IMR-90 (cell line): ENCODE results near the gene CASP3. TPM values are rescaled to one million over a fixed set of nuclear protein-coding genes. Genes with fewer than 3 reads are reported as not detected.

Experiments used
- ATAC-seq: fragments of 200-7000 bp; cut with Tn5 transposase; 2 replicates; pipeline ENCODE4 v1.9.1; 2020; ENCODE audit warnings: low read depth, mild to moderate bottlenecking, moderate library complexity
- BruUV-seq: library from RNA; stranded (reverse); fragments of 400-500 nt; replicated peaks from 2 replicates; lab custom pipeline; 2021; lab: Mats Ljungman, UMichigan
- CTCF ChIA-PET: fragments of 300-600 bp; formaldehyde crosslinking; extraction: SDS; loops from one replicate; lab custom pipeline; 2021; ENCODE audit warnings: antibody characterized with exemption; lab: Yijun Ruan, JAX
- POLR2A ChIA-PET: fragments of 300-600 bp; sonication (Branson Sonifier 250); formaldehyde crosslinking; loops from one replicate; lab custom pipeline; 2022; ENCODE audit warnings: antibody characterized with exemption; ENCODE audit not compliant: unreplicated experiment; lab: Charles Lee
- DNase-seq: peaks from one replicate; pipeline ENCODE4 v3.0.0; 2013
- H2AFZ ChIP-seq: replicated peaks from 2 replicates; pipeline ENCODE3; 2013; ENCODE audit warnings: low read length, mild to moderate bottlenecking; ENCODE audit not compliant: poor library complexity
- H2AK5ac ChIP-seq: 2 replicates; pipeline ENCODE4 v1.6.1; 2013; ENCODE audit warnings: low read depth, low read length, inconsistent platforms
- H2AK9ac ChIP-seq: replicated peaks from 2 replicates; pipeline ENCODE3; 2013; ENCODE audit warnings: mild to moderate bottlenecking, low read depth, low read length, moderate library complexity; ENCODE audit not compliant: poor library complexity
- H2BK120ac ChIP-seq: 2 replicates; pipeline ENCODE4 v1.6.1; 2013; ENCODE audit warnings: low read depth, low read length, inconsistent platforms
- H2BK15ac ChIP-seq: 3 replicates; pipeline ENCODE4 v1.6.1; 2013; ENCODE audit warnings: low read depth, low read length, inconsistent platforms
- H2BK20ac ChIP-seq: 2 replicates; pipeline ENCODE4 v1.6.1; 2013; ENCODE audit warnings: low read depth, mild to moderate bottlenecking, inconsistent platforms, low read length, moderate library complexity
- H2BK5ac ChIP-seq: 2 replicates; pipeline ENCODE4 v1.6.1; 2013; ENCODE audit warnings: mild to moderate bottlenecking, low read depth, low read length, inconsistent platforms; ENCODE audit not compliant: poor library complexity, severe bottlenecking
- H3K14ac ChIP-seq: replicated peaks from 2 replicates; pipeline ENCODE4 v1.6.1; 2013; ENCODE audit warnings: low read depth, low read length, inconsistent platforms
- H3K18ac ChIP-seq: 2 replicates; pipeline ENCODE4 v1.6.1; 2013; ENCODE audit warnings: low read depth, low read length, control low read depth
- H3K23ac ChIP-seq: 2 replicates; pipeline ENCODE4 v1.6.1; 2013; ENCODE audit warnings: low read depth, low read length, inconsistent platforms
- H3K27ac ChIP-seq: 2 replicates; pipeline ENCODE4 v1.5.1; 2013; ENCODE audit warnings: mild to moderate bottlenecking, control low read depth, low read length; ENCODE audit not compliant: insufficient read depth
- H3K27me3 ChIP-seq: 2 replicates; pipeline ENCODE4 v1.6.1; 2013; ENCODE audit warnings: low read length; ENCODE audit not compliant: control insufficient read depth, insufficient read depth
- H3K36me3 ChIP-seq: 2 replicates; pipeline ENCODE4 v1.6.1; 2013; ENCODE audit warnings: low read length, mixed read lengths; ENCODE audit not compliant: control insufficient read depth, insufficient read depth
- H3K4ac ChIP-seq: 2 replicates; pipeline ENCODE4 v1.6.1; 2013; ENCODE audit warnings: low read depth, low read length, inconsistent platforms
- H3K4me1 ChIP-seq: 2 replicates; pipeline ENCODE4 v1.6.1; 2013; ENCODE audit warnings: low read length, mixed read lengths; ENCODE audit not compliant: control insufficient read depth, insufficient read depth
- H3K4me2 ChIP-seq: 2 replicates; pipeline ENCODE4 v1.6.1; 2013; ENCODE audit warnings: low read depth, mild to moderate bottlenecking, control low read depth, low read length, moderate library complexity
- H3K4me3 ChIP-seq: 2 replicates; pipeline ENCODE4 v1.5.1; 2013; ENCODE audit warnings: low read depth, mild to moderate bottlenecking, control low read depth, low read length, moderate library complexity; ENCODE audit not compliant: insufficient read depth
- H3K56ac ChIP-seq: 2 replicates; pipeline ENCODE4 v1.6.1; 2013; ENCODE audit warnings: low read length, inconsistent platforms; ENCODE audit not compliant: insufficient read depth; ENCODE audit errors: extremely low read depth
- H3K79me1 ChIP-seq, 2 experiments: 2 replicates each; pipeline ENCODE4 v1.6.1; 2013; ENCODE audit warnings: low read length in 2 of 2, inconsistent platforms in 1 of 2, low read depth in 1 of 2
- H3K9ac ChIP-seq: 2 replicates; pipeline ENCODE4 v1.6.1; 2013; ENCODE audit warnings: low read depth, low read length, control low read depth
- H3K9me1 ChIP-seq: 2 replicates; pipeline ENCODE4 v1.6.1; 2013; ENCODE audit warnings: low read length, inconsistent platforms; ENCODE audit not compliant: insufficient read depth
- H3K9me3 ChIP-seq: 2 replicates; pipeline ENCODE4 v1.6.1; 2013; ENCODE audit warnings: low read length; ENCODE audit not compliant: control insufficient read depth, insufficient read depth
- H4K20me1 ChIP-seq: 2 replicates; pipeline ENCODE4 v1.6.1; 2013; ENCODE audit warnings: low read length, inconsistent platforms; ENCODE audit not compliant: insufficient read depth
- H4K5ac ChIP-seq: 2 replicates; pipeline ENCODE4 v1.6.1; 2013; ENCODE audit warnings: mild to moderate bottlenecking, low read depth, low read length, control low read depth
- H4K8ac ChIP-seq, 2 experiments: 2 replicates each; pipeline ENCODE4 v1.6.1; 2013; ENCODE audit warnings: low read depth in 2 of 2, low read length in 2 of 2, control low read depth in 1 of 2, inconsistent platforms in 1 of 2
- H4K91ac ChIP-seq: 2 replicates; pipeline ENCODE4 v1.6.1; 2013; ENCODE audit warnings: low read depth, low read length, inconsistent platforms; ENCODE audit not compliant: insufficient read depth
- FOS ChIP-seq: fragments of 150-350 bp; IDR thresholded peaks from 2 replicates; pipeline ENCODE4 v1.6.1; 2016; ENCODE audit warnings: low read depth, low read length
- MAZ ChIP-seq: IDR thresholded peaks from 2 replicates; pipeline ENCODE4 v1.6.1; 2012; ENCODE audit warnings: low read depth, mild to moderate bottlenecking, low read length, improper control_type of control experiment, moderate library complexity, borderline replicate concordance
- NFE2L2 ChIP-seq: fragments of 150-350 bp; IDR thresholded peaks from 2 replicates; pipeline ENCODE4 v1.6.1; 2016; ENCODE audit warnings: low read depth, mild to moderate bottlenecking, low read length
- RAD21 ChIP-seq: IDR thresholded peaks from 2 replicates; pipeline ENCODE4 v1.6.1; 2012; ENCODE audit warnings: low read length, improper control_type of control experiment
- RCOR1 ChIP-seq: IDR thresholded peaks from 2 replicates; pipeline ENCODE4 v1.6.1; 2012; ENCODE audit warnings: mild to moderate bottlenecking, low read length, improper control_type of control experiment; ENCODE audit not compliant: insufficient replicate concordance
- RFX5 ChIP-seq: IDR thresholded peaks from 2 replicates; pipeline ENCODE4 v1.8.0; 2012; ENCODE audit warnings: low read depth, mild to moderate bottlenecking, low read length, moderate library complexity
- WGBS, 2 experiments: methylation state at CpG; one replicate each; pipeline versions ENCODE4 v1.1.5 to v1.1.7; 2013; ENCODE audit warnings: missing lambda C conversion rate in 2 of 2; ENCODE audit not compliant: insufficient read length in 1 of 2; ENCODE audit errors: extremely low coverage in 2 of 2; 5-methylcytosine and 5-hydroxymethylcytosine counted together
- dilution Hi-C: fragments of 300-500 bp; cut with HindIII; formaldehyde crosslinking; loops from one replicate; pipeline ENCODE4 v1.14.3; 2018; ENCODE audit warnings: low sequenced_read_pairs; ENCODE audit not compliant: unreplicated experiment
- in situ Hi-C: fragments of 300-500 bp; cut with MboI; formaldehyde crosslinking; loops from 3 replicates; pipeline ENCODE4 v1.14.3; 2019; ENCODE audit warnings: low sequenced_read_pairs, inconsistent platforms, mixed read lengths
- intact Hi-C: fragments of 100-400 bp; cut with micrococcal nuclease; formaldehyde crosslinking; loops from 2 replicates; pipeline ENCODE4 v1.10.0; 2022
- polyA plus RNA-seq, 3 experiments: library from polyadenylated mRNA; depleted of rRNA; stranded (reverse); fragments of >200 nt; gene quantifications; 2 replicates each; pipeline ENCODE4 v1.2.3, GENCODE V29; 2012; ENCODE audit warnings: low replicate concordance in 1 of 3
- total RNA-seq: library from RNA; depleted of rRNA; stranded (reverse); fragments of >200 nt; gene quantifications from 2 replicates; pipeline ENCODE4 v1.2.3, GENCODE V29; 2012
- TF ChIP-seq, protein P1 (sequence below): fragments of 150-350 bp; IDR thresholded peaks from 2 replicates; pipeline ENCODE4 v1.6.1; 2016; ENCODE audit warnings: low read depth, mild to moderate bottlenecking, low read length, moderate library complexity, borderline replicate concordance
- TF ChIP-seq, protein P2 (sequence below): conservative IDR thresholded peaks from 2 replicates; pipeline ENCODE4 v1.5.1; 2012; ENCODE audit warnings: mild to moderate bottlenecking, low read depth, low read length, improper control_type of control experiment

The CASP3 gene
- total and polyA plus RNA-seq, 2 of the 4 experiments (the other 2 are of a cell fraction): 26.7 to 27.4 TPM

DNA sequence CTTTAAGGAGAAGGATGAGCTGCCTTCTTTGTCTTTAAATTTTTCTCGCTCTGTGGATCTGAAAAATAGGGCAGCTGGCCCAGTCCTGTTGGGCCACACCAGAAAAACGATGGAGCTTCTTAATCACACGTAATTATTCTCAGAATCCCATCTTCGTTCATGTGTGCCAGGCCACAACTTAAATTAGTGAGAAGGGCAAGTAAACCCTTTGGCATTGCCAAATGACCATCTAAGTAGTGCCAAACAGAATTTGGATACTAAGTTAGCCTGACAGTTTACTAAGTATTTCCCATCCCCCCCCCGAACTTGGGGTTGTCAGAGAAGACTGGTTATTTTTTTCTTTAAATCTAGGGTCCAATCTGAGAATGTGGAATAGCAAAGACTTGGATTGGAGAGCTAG lies 62.0 kb downstream of the CASP3 start:
- Histone ChIP-seq H3K23ac (no peak overlapping the region), H3K36me3 (no peaks in the 10 kb centered on the region), H4K8ac (no peak overlapping the region), H4K20me1 (no peaks in the 10 kb centered on the region), H3K4me1 (no peaks in the 10 kb centered on the region), H2AFZ (no peak overlapping the region), H2BK15ac (no peak overlapping the region), H2AK9ac (no peak overlapping the region), H2BK5ac (no peak overlapping the region), H3K4me3 (no peak overlapping the region), H3K56ac (no peak overlapping the region), H2BK120ac (no peak overlapping the region), H3K9me1 (no peaks in the 10 kb centered on the region), H3K27me3 (no peaks in the 10 kb centered on the region), H3K14ac (no peak overlapping the region), H4K5ac (no peak overlapping the region), H3K27ac (no peak overlapping the region), H2BK20ac (no peak overlapping the region), H3K4me2 (no peak overlapping the region), H3K9ac (no peak overlapping the region), H3K9me3 (no peaks in the 10 kb centered on the region), H4K91ac (no peak overlapping the region), H3K4ac (no peak overlapping the region), H3K18ac (no peak overlapping the region), H2AK5ac (no peak overlapping the region), H3K79me1 (no peaks in the 10 kb centered on the region)
- no peak for ATAC-seq
- in situ Hi-C loops: no loop called here
- dilution Hi-C loops: no loop called here
- DNase-seq: no peak
- ChIA-PET POLR2A (no interaction called here), CTCF (interaction anchor here (0.7 kb wide), 1 partner anchor 112 kb away, joined by 3 read pairs; no protein-coding TSS in a partner anchor)
- no TSS peak for BruUV-seq
- no CpG with 5 or more reads among the region's 5 CpGs for whole genome bisulfite sequencing, 2 experiments
- TF ChIP-seq FOS: no peak
- TF ChIP-seq, protein P1, sequence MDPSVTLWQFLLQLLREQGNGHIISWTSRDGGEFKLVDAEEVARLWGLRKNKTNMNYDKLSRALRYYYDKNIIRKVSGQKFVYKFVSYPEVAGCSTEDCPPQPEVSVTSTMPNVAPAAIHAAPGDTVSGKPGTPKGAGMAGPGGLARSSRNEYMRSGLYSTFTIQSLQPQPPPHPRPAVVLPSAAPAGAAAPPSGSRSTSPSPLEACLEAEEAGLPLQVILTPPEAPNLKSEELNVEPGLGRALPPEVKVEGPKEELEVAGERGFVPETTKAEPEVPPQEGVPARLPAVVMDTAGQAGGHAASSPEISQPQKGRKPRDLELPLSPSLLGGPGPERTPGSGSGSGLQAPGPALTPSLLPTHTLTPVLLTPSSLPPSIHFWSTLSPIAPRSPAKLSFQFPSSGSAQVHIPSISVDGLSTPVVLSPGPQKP: no peak
- TF ChIP-seq RCOR1: no peak
- TF ChIP-seq MAZ: no peak
- TF ChIP-seq RFX5: no peak
- TF ChIP-seq, protein P2, sequence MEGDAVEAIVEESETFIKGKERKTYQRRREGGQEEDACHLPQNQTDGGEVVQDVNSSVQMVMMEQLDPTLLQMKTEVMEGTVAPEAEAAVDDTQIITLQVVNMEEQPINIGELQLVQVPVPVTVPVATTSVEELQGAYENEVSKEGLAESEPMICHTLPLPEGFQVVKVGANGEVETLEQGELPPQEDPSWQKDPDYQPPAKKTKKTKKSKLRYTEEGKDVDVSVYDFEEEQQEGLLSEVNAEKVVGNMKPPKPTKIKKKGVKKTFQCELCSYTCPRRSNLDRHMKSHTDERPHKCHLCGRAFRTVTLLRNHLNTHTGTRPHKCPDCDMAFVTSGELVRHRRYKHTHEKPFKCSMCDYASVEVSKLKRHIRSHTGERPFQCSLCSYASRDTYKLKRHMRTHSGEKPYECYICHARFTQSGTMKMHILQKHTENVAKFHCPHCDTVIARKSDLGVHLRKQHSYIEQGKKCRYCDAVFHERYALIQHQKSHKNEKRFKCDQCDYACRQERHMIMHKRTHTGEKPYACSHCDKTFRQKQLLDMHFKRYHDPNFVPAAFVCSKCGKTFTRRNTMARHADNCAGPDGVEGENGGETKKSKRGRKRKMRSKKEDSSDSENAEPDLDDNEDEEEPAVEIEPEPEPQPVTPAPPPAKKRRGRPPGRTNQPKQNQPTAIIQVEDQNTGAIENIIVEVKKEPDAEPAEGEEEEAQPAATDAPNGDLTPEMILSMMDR: no peak
- no peak for TF ChIP-seq NFE2L2
- TF ChIP-seq RAD21: no peak
- intact Hi-C loops: no loop called here
